Pons (tissue), 1 donor: Measurements from ENCODE around the gene NPAS3.
A peak's percentile ranks its signal among the peaks of the same experiment; 100 is the strongest.

Source experiments
- DNase-seq: peaks from one replicate; pipeline ENCODE4 v3.0.0-alpha.2; 2016; ENCODE audit warnings: low spot score

The NPAS3 gene

DNA sequence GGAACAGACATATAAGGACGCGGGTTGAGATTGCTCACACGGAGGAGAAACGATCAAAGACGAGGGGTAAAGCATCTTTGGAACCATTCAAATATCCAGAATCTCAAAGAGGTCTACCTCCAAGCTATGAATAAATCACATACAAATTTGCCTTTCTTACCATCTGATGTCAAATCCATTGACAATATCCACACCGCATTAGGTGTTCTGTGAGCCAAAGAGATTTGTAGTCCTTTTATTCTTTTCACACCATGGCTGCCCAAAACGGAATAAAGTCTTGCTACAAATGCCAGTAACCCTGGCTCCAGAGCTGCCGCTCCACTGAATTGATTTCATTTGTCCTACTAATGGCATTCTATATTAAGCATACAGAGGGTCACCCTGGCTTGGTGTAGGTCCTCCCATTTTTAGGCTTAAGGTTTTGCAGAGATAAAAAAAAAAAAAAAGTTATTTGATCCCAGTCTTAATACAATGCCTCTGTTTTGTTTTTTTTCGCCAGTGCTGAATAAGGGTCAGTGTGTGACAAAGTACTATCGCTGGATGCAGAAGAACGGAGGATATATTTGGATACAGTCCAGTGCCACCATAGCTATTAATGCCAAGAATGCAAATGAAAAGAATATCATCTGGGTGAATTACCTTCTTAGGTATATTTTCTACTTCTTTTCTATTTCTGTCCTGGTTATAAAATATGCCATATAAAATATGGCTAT is 854.9 kb downstream of the NPAS3 start:
- peak; percentile 82 for DNase-seq

- peak; percentile 11 for DNase-seq
These were observed 856.2 kb downstream of the NPAS3 start for GRCh38 chr14:33794791-33795305.

- no peak for DNase-seq
These were observed 857.7 kb downstream of the NPAS3 start for GRCh38 chr14:33796356-33796755.

DNA sequence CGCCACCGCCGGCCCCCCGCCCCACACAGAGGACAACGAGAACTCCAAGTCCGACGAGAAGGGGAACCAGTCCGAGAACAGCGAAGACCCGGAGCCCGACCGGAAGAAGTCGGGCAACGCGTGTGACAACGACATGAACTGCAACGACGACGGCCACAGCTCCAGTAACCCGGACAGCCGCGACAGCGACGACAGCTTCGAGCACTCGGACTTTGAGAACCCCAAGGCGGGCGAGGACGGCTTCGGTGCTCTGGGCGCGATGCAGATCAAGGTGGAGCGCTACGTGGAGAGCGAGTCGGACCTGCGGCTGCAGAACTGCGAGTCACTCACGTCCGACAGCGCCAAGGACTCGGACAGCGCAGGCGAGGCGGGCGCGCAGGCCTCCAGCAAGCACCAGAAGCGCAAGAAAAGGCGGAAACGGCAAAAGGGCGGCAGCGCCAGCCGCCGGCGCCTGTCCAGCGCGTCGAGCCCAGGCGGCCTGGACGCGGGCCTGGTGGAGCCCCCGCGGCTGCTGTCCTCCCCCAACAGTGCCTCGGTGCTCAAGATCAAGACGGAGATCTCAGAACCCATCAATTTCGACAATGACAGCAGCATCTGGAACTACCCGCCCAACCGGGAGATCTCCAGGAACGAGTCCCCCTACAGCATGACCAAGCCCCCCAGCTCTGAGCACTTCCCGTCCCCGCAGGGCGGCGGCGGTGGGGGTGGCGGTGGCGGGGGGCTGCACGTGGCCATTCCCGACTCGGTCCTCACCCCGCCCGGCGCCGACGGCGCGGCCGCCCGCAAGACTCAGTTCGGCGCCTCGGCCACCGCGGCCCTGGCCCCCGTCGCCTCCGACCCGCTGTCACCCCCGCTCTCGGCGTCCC is 861.3 kb downstream of the NPAS3 start:
- DNase-seq, result no peak

DNA sequence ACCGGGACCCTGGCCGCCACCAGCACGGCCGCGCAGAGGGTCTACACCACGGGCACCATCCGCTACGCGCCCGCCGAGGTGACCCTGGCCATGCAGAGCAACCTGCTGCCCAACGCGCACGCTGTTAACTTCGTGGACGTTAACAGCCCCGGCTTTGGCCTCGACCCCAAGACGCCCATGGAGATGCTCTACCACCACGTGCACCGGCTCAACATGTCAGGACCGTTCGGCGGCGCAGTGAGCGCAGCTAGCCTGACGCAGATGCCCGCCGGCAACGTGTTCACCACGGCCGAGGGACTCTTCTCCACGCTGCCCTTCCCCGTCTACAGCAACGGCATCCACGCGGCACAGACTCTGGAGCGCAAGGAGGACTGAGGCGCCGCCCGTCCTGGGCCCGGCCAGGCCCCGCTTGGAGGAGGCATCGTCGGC is 862.1 kb downstream of the NPAS3 start:
- no peak for DNase-seq

- no peak for DNase-seq
These were observed 864.1 kb downstream of the NPAS3 start for GRCh38 chr14:33802737-33803136.

DNA sequence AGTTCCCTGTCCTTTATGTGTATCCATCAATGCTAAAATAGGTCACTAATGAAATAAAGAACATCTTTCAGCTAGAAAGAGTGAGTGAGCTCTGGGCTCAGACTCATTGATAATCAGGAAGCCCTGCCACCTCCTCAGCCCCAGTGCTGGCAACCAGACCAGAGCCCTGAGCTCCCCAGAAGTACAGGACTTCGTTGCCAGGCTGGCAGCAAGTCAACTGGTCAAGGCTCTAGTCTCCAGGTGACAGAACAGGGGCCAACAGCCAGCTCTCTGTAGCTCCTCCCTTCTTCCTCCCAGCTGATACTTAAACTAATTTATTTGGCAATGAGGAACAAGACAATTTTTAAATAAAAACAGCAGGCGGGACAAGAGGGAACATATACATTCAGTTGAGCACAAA is 866.9 kb downstream of the NPAS3 start:
- peak; percentile 16 for DNase-seq

- no peak for DNase-seq
These were observed 868.2 kb downstream of the NPAS3 start for GRCh38 chr14:33806905-33807304.

DNA sequence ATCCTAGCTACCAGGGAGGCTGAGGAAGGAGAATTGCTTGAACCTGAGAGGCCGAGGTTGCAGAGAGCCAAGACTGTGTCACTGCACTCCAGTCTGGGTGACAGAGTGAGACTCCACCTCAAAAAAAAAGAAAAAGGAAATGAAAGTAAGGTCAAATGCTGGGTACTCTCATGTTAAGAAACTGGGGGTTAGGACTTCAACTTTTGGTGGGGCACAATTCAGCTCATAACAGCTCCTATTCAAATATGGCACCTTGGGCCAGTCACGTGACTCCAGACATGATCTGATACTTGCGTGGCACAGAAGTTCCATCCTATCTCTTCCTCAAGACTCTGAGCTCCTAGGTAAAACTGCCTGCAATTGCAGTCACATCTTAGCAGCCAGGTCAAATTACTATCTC is 869.5 kb downstream of the NPAS3 start:
- no peak for DNase-seq

DNA sequence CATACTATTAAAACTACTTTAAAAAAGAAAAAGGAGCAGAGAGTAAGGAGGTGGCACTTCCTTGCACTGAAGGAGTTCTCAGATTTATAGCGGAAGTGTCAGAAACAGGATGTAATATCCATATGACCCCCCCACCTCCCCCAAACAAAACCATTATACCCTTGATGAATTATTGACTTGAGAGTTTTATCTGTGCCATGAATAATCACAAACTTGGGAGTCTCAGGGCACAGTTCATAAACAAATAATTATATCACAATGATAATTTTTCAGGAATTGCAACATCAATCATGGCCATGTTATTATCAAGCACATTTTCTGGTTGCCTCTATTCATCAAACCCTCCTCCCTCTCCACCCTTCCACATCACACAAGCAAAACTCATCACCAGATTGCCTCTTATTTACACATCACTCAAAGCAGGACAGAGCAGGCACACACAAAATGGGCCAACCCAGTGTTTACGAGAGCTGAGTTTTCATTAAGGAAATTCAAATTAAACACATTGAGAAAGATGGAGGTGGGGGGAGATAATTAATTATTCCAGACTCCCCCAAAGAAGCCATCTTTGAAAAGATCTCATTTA is 870.8 kb downstream of the NPAS3 start:
- no peak for DNase-seq

GRCh38 chr14:33810308-33810707 is 871.6 kb downstream of the NPAS3 start:
- DNase-seq, result no peak

DNA sequence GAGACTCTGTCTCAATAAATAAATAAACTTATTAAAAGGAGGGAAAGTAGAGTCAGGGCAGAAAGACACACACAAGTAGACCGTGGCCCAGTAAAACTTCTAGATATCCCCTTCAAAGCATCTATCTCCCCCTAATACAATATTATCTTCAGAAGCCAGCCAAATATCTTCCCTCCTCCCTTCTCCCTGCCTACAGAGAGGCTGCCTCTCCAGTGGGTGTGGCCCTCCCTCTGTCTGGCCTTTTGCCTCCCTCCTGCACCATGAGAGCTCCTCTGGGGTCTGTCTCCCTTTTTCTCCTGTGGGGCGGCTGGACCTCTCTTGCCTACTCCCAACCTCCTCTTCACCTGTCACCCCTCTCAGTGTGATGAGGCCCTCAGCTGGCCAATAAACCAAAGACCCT is 873.0 kb downstream of the NPAS3 start:
- no peak for DNase-seq

GRCh38 chr14:33812181-33812580 is 873.5 kb downstream of the NPAS3 start:
- no peak for DNase-seq

DNA sequence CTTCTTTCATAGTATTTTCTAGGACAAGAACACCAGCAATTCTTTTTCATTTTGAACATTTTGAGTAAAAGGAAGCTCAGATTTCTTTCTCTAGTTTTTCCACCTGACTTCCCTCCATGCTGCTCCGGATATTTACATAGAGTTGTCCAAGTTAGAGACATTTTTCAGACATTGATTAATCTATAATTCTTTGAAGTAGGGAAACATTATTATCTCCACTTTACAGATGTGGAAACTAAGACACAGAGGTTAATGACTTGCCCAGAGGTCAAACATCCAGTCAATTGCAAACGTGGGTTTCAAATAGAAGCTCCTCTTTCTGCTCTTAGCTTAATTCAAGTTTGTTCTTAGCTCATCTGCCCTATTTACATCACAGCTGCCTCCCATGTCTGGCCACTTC is 873.9 kb downstream of the NPAS3 start:
- DNase-seq, result no peak

- DNase-seq, result no peak
These were observed 875.3 kb downstream of the NPAS3 start for GRCh38 chr14:33814010-33814409.

DNA sequence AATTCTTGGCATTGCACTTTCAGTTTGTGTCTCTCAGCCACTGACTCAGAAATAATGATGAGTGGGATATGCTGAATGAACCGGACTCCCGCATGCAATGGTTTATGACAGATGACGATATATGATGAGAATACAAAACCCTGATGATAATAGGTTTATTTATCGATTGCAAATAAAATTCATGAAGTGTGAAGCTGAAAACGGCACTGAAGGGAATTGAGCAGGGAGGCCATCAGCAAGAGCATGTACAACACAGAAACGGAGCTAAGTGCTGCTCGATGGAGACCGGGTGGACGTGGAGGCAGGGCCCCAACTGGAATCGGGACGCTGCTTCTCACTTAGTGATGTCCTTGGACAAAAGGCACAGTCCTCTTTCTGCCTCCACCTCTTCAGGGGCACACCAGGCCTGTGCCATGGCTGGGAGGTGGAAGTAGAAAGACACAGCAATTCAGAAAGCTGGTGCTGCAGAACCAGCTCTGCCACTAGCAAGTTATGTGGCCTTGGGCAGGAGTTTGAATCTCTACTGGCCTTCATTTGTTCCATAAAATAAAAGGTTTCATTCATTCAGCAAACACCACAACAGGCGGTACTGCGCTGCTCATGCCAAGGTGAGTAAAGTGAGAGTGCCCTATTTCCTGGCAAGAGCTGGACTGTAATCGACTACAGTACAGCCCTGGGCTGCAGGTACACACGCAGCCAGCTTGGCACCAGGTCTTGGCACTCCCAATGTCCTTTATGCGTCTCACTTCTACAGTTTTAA is 895.2 kb downstream of the NPAS3 start:
- DNase-seq, result no peak

DNA sequence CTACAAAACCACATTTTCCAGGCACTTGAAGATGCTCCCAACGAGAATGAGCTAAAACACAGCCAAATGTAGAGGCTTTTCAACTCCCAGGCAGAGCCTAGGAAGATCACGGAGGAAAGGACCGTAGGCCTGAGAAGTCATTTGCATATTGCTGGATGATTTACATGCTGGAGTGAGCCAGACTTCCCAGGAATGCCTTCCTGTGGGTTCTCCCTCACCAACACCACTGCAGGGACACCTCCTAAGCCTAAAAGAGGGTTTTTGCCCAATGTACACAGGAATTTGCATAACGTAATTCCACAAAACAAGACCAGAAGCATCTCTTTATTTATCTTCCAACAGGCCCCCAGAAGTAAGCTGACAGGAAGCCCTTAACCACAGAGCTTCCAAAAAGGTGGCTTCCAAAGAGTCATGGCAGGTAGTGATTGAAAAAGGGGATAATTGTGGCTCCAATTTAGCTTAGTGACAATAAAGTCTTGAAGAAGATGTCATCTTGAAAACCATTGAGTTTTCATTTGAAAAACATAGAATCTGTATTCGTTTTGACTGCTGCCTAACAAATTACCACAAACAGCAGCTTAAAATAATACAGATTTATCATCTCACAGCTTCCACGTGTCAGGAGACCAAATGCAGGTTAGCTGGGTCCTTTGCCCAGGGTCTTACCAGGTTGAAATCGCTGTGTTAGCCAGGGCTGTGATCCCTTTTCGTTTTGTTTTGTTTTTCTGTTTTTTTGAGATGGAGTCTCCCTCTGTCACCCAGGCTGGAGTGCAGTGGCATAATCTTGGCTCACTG is 896.0 kb downstream of the NPAS3 start:
- DNase-seq, result no peak

GRCh38 chr14:33835261-33835655 is 896.6 kb downstream of the NPAS3 start:
- no peak for DNase-seq

DNA sequence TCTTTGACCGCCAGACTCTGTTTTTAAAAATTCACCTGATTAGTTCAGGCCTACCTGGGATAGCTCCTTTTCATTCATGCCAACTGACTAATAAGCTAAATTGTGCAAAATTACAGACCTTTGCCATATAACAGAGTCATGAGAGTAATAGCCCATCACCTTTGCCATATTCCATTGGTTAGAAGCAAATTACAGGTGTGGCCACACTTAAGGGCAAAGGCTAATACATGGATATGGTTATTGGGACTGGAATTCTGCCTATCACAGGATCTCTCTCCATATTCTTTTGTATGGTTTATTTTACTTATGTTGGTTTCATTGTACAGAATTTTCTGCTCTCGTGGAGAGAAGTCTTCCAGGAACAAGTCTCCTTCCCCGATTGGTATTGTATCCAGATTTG is 897.0 kb downstream of the NPAS3 start:
- DNase-seq, result no peak

DNA sequence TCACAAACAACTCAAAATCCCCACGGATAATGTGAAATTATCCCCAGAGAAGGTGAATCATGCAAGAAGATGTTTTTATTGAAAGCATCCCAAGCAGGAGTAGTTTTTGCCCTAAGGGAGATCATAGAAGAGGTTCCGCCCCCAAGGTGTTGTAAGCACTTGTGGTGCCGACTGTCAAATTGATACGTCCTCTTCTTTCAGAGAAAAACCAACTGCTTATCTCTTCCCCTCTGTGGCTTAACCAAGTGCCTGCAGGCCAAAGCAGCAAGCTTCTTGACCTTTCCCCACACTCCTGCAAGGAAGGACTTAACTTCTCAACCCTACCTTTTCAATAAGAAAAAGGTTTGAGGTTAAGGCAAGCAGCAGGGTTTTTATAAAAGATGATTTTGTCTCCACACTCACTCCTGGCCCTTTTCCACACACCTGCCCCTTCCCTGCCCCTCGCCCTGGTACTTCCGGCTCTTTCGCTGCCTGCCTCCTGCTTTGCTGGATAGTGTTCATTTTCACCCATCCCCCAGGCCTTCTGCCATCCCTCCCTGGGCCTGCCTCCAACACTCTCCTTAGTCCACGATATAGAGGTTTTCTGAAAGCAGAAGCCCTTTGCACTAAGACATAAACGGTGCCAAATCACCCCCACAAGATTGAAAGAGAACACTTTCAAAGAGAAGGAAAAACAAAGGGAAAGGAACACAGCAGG is 897.7 kb downstream of the NPAS3 start:
- DNase-seq, result peak; percentile 41
